Activated CD4-positive, alpha-beta T cell treated with anti-CD3 and anti-CD28 coated beads for 36 hours (primary cell): ENCODE measurements around the gene RNU5B-1. TPM values are rescaled to one million over a fixed set of nuclear protein-coding genes. Genes with fewer than 3 reads are reported as not detected.
A peak's percentile ranks its signal among the peaks of the same experiment; 100 is the strongest.
"Not testable (repeated sequence)": the region's sequence is repeated elsewhere in the genome, so short reads cannot be mapped to it uniquely, and the experiment has no call there.

Experiments
- ATAC-seq: fragments of 200-7000 bp; cut with Tn5 transposase; one replicate; pipeline ENCODE4 v1.10.0; 2021; ENCODE audit warnings: mild to moderate bottlenecking, moderate library complexity
- CTCF ChIA-PET: fragments of 350-600 bp; sonication (Branson Sonifier 250); formaldehyde crosslinking; loops from one replicate; lab custom pipeline; 2021; ENCODE audit warnings: antibody characterized with exemption; lab: Charles Lee
- POLR2A ChIA-PET: fragments of 350-600 bp; sonication (Branson Sonifier 250); formaldehyde crosslinking; loops from one replicate; lab custom pipeline; 2021; ENCODE audit warnings: antibody characterized with exemption, inconsistent platforms; lab: Charles Lee
- DNase-seq: peaks from one replicate; pipeline ENCODE4 v3.0.0-alpha.2; 2020
- H3K27ac Mint-ChIP-seq: one replicate; pipeline ENCODE4 v1.8.0; 2021; ENCODE audit warnings: mixed read lengths
- H3K27me3 Mint-ChIP-seq: one replicate; pipeline ENCODE4 v1.8.0; 2021; ENCODE audit warnings: mixed read lengths
- H3K36me3 Mint-ChIP-seq: one replicate; pipeline ENCODE4 v1.8.0; 2021; ENCODE audit warnings: low read depth, mixed read lengths
- H3K4me1 Mint-ChIP-seq: one replicate; pipeline ENCODE4 v1.8.0; 2021; ENCODE audit warnings: mixed read lengths
- H3K4me3 Mint-ChIP-seq: one replicate; pipeline ENCODE4 v1.8.0; 2021; ENCODE audit warnings: mild to moderate bottlenecking, moderate library complexity, mixed read lengths
- H3K9me3 Mint-ChIP-seq: one replicate; pipeline ENCODE4 v1.8.0; 2021; ENCODE audit warnings: low read depth, mixed read lengths
- intact Hi-C, 2 experiments: fragments of 100-400 bp; cut with DNase I in 1 of 2; cut with micrococcal nuclease in 1 of 2; formaldehyde crosslinking; loops; one replicate each; pipeline versions ENCODE4 v1.14.2 to v1.15.1; 2022 to 2024; cut with DNase I, micrococcal nuclease
- total RNA-seq, 2 experiments: library from RNA; stranded (reverse); gene quantifications; one replicate each; pipeline ENCODE4 v1.2.3, GENCODE V29; 2021

RNU5B-1 gene
- total RNA-seq, 2 experiments from 2014 or later, result not detected

- H3K4me3 Mint-ChIP-seq, H3K36me3 Mint-ChIP-seq, POLR2A ChIA-PET, H3K27me3 Mint-ChIP-seq, H3K27ac Mint-ChIP-seq, H3K9me3 Mint-ChIP-seq: not testable (repeated sequence)
- ATAC-seq, result peak; percentile 68
- CTCF ChIA-PET, result interaction anchor here (0.6 to 2.9 kb wide), 13 partner anchors 10 to 236 kb away, joined by 3 to 12 read pairs (median 4); no protein-coding TSS in a partner anchor
- H3K4me1 Mint-ChIP-seq, result peaks cover 15% of the 10 kb centered on the region
- DNase-seq, result peak; percentile 60
- intact Hi-C loops, result loop anchor here (1.0 to 5.0 kb wide), 3 partner anchors 59 to 82 kb away; partner anchors contain the start of gene CILP (in 1 of the 2)
These were observed 33.5 kb upstream of the RNU5B-1 start for GRCh38 chr15:65270811-65271545.

DNA sequence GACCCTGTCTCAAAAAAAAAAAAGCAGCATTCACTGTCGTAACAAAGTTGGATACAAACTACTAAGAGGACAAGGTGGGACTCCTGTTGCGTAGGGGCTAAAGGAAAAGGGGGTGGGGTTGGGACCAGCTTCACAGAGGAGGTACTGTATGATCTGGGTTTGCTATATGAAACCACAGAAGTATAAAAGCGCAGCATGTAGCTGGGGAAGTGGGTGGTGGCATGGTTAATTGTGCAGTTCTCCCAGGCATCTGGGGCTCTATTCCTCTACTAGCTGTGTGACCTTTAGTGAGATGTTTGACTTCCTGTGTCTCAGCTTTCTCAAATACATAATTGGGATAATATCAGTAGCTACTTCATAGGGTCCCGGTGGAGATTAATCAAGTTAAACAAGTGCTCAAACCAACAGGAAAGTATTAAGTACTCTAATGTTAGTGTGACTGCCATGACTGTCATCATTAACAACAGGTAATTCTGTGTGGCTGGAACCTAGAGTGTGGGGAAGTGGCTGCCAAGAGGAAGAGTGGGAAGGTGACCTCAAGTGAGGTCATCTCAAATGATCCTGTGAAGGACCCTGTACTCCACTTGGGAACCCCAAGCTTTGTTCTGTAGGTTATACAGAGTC lies 29.3 kb upstream of the RNU5B-1 start:
- ChIA-PET POLR2A (interaction anchor here (1.0 to 1.3 kb wide), 2 partner anchors 11 to 29 kb away, joined by 4 read pairs; partner anchors contain the start of genes PARP16 and RNU5B-1), CTCF (interaction anchor here (0.6 to 1.6 kb wide), 5 partner anchors 12 to 219 kb away, joined by 3 read pairs; partner anchors contain the start of gene PARP16)
- ATAC-seq (peak; percentile 59), DNase-seq (no peak)
- intact Hi-C loops, result no loop called here
- Mint-ChIP-seq H3K9me3 (no peaks in the 10 kb centered on the region), H3K27ac (peak overlapping the region; percentile 86), H3K36me3 (no peaks in the 10 kb centered on the region), H3K4me3 (no peak overlapping the region), H3K27me3 (no peaks in the 10 kb centered on the region), H3K4me1 (peaks cover 37% of the 10 kb centered on the region)

DNA sequence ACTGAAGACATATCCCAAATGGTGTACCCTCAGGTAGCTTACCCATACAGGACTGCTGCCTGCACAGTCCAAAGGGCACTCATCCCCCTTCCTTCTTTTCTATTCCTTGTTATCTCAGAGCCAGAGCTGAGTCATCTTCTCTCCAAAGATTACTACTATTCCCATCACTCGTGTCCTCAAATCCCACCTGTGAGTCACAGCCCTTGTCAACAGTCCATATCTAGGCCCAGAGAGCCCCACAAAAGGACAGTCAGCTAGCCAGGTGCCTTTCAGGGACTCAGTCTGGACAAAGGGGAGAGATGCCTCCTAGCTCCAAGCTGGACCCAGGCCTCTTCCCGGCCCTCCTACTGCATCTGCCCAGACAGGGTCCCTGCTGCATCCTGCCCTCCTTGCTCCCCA lies 28.8 kb upstream of the RNU5B-1 start:
- ChIA-PET POLR2A (interaction anchor here (1.0 to 1.3 kb wide), 2 partner anchors 10 to 29 kb away, joined by 4 read pairs; partner anchors contain the start of genes PARP16 and RNU5B-1), CTCF (interaction anchor here (0.5 to 1.6 kb wide), 6 partner anchors 11 to 221 kb away, joined by 3 read pairs; partner anchors contain the start of gene PARP16)
- intact Hi-C loops, result no loop called here
- ATAC-seq, result peak; percentile 20
- Mint-ChIP-seq H3K9me3 (no peaks in the 10 kb centered on the region), H3K27me3 (no peaks in the 10 kb centered on the region), H3K36me3 (no peaks in the 10 kb centered on the region), H3K4me1 (peaks cover 37% of the 10 kb centered on the region), H3K4me3 (no peak overlapping the region), H3K27ac (peak overlapping the region; percentile 86)
- DNase-seq, result no peak

DNA sequence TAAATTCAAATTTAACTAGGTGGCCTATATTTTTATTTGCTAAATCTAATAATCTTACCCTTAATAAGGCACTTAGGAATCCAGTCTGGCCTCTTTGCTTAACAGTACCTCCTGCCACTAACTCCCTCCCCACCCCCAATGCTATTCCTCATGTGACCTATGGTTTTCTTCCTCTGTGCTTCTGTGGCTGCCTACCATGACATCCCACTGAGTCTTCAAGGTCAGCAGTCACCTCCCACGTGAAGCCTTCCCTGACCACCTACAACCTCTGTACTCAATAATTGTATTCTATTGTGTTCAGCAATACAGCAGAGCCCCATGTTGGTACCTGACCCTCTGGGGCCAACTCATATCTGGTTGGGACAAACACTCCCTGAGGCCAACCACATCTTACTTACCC lies 27.5 kb upstream of the RNU5B-1 start:
- peaks cover 40% of the 10 kb centered on the region for H3K4me1 Mint-ChIP-seq
- POLR2A ChIA-PET, result no interaction called here
- peaks cover 2% of the 10 kb centered on the region for H3K36me3 Mint-ChIP-seq
- CTCF ChIA-PET, result interaction anchor here (0.7 kb wide), 1 partner anchor 76 kb away, joined by 4 read pairs; no protein-coding TSS in a partner anchor
- DNase-seq (no peak), ATAC-seq (no peak)
- no peaks in the 10 kb centered on the region for H3K27me3 Mint-ChIP-seq
- peak overlapping the region; percentile 1 for H3K27ac Mint-ChIP-seq
- intact Hi-C loops, result no loop called here
- H3K4me3 Mint-ChIP-seq, result no peak overlapping the region
- H3K9me3 Mint-ChIP-seq, result no peaks in the 10 kb centered on the region

DNA sequence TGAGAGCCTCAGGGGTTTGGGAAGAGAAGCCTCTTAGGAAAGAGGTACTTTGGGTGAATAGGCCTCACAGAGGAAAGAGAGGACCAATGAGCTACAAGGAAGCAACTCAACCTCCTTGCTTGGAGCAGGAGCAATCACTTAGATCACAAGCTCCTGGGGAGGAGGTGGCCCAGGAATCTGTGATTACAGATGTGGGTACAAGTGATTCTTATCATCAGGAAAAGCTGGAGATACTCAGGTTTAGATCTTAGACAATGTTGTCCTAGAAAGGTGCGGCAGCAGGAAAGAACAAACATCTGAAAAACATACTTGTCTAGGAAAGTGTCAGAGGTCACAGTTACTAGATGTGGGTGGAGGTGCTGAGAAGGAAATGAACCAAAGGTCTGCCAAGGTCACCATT lies 26.0 kb upstream of the RNU5B-1 start:
- ATAC-seq (no peak), DNase-seq (no peak)
- H3K27me3 Mint-ChIP-seq, result no peaks in the 10 kb centered on the region
- ChIA-PET CTCF (interaction anchor here (0.9 kb wide), 1 partner anchor 41 kb away, joined by 3 read pairs; no protein-coding TSS in a partner anchor), POLR2A (interaction anchor here (1.2 to 1.6 kb wide), 2 partner anchors 8 to 26 kb away, joined by 3 to 4 read pairs; partner anchors contain the start of genes PARP16 and RNU5B-1)
- peaks cover 49% of the 10 kb centered on the region for H3K4me1 Mint-ChIP-seq
- H3K4me3 Mint-ChIP-seq, result no peak overlapping the region
- H3K27ac Mint-ChIP-seq, result no peak overlapping the region
- no peaks in the 10 kb centered on the region for H3K9me3 Mint-ChIP-seq
- intact Hi-C loops, result no loop called here
- H3K36me3 Mint-ChIP-seq, result peaks cover 12% of the 10 kb centered on the region

DNA sequence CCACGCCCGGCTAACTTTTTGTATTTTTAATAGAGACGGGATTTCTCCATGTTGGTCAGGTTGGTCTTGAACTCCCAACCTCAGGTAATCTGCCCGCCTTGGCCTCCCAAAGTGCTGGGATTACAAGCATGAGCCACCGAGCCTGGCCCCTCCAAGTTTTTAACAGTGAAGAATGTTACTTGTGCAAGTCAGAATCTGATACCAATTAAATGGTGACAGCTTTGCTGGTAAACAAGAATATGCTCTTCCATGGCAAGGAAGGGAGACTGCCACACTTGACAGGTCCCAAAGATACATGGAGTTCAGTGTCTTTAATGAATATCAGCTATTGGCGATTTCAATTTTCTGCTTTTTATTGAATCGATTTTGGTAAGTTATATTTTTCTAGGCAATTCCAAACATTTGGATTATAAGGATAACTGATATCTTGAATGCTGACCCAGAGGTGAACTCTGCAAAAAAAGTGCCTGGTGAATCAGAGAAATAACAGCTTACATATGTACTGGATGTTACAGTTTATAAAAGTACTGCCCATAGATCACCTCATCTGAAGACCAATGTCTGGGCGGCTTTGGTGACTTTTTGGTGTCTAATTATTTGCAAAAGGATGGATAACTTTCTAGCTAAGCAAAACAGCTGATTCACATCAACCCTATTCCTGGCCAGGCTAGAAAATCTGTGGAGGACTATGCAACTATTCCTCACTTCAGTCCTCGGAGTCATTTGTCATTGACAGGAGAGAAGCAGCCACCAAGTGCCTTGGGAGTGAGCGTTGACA lies 19.0 kb upstream of the RNU5B-1 start:
- H3K4me1 Mint-ChIP-seq, result peaks cover 33% of the 10 kb centered on the region
- H3K27ac Mint-ChIP-seq, result peak overlapping the region; percentile 85
- no peak for ATAC-seq
- H3K9me3 Mint-ChIP-seq, result no peaks in the 10 kb centered on the region
- intact Hi-C loops, result loop anchor here (1.0 to 2.0 kb wide), 6 partner anchors 19 to 257 kb away; partner anchors contain the start of genes CLPX (in 2 of the 2), MTFMT (in 1 of the 2), PDCD7 (in 1 of the 2) and RNU5B-1 (in 1 of the 2)
- POLR2A ChIA-PET, result interaction anchor here (0.5 to 6.6 kb wide), 8 partner anchors 10 to 656 kb away, joined by 4 to 137 read pairs (median 10); partner anchors contain the start of genes CLPX and RNU5B-1
- DNase-seq, result no peak
- peaks cover 15% of the 10 kb centered on the region for H3K36me3 Mint-ChIP-seq
- peak overlapping the region; percentile 87 for H3K4me3 Mint-ChIP-seq
- CTCF ChIA-PET, result interaction anchor here (0.6 to 3.7 kb wide), 13 partner anchors 12 to 115 kb away, joined by 3 to 20 read pairs (median 4); partner anchors contain the start of genes CILP and RNU5B-1
- no peaks in the 10 kb centered on the region for H3K27me3 Mint-ChIP-seq

- intact Hi-C loops, result loop anchor here (1.0 to 2.0 kb wide), 6 partner anchors 18 to 257 kb away; partner anchors contain the start of genes CLPX (in 2 of the 2), MTFMT (in 1 of the 2), PDCD7 (in 1 of the 2) and RNU5B-1 (in 1 of the 2)
- ATAC-seq (peak; percentile 11), DNase-seq (peak; percentile 52)
- Mint-ChIP-seq H3K27ac (peak overlapping the region; percentile 85), H3K4me1 (peaks cover 33% of the 10 kb centered on the region), H3K27me3 (no peaks in the 10 kb centered on the region), H3K9me3 (no peaks in the 10 kb centered on the region), H3K4me3 (peak overlapping the region; percentile 87), H3K36me3 (peaks cover 15% of the 10 kb centered on the region)
- ChIA-PET POLR2A (interaction anchor here (1.0 to 6.6 kb wide), 11 partner anchors 7 to 392 kb away, joined by 3 to 137 read pairs (median 7); partner anchors contain the start of genes CLPX and RNU5B-1), CTCF (interaction anchor here (0.6 to 3.7 kb wide), 14 partner anchors 9 to 196 kb away, joined by 3 to 20 read pairs (median 4); partner anchors contain the start of genes CILP, CLPX, PDCD7 and RNU5B-1)
These were observed 18.3 kb upstream of the RNU5B-1 start for GRCh38 chr15:65286069-65286703.

DNA sequence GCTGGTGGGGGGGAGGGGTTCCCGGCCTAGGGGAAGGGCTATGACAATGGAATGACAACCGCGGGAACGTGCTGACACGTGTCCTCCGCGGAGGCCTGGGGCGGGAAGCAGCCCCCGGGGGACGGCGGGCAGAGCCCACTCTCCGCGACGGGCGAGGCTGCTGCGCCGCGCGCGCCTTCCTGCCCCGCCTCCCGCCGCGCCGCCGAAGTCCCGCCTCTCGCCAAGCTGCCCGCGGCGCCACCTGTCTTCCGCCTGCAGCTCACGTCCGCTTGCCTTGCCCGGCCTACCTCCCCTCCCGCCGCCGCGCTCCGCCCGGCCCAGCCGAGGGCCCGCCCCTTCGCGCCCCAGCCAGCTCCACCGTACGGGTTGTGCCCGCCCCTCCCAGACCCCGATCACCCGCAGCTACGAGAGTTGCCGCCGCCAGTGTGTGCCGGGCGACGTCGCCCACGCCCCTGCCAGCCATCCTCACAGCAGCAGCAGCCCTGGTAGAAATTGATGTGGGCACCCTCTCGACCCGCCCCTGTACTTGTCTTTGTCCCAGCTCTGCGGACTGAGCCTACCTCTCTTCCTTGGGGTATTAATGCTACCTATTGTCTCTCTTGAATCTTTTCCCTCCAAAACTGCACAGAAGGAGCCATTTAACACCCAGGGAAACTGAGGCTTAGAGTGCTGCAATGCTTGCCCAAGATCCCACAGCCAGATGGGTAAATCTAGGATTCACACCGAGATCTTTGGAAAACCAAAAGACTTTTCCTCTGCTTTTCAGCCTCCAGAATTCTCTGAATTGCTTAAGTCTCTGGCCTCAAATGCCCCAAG lies 17.6 kb upstream of the RNU5B-1 start, which contains the start of gene PARP16:
TSS of gene PARP16 (minus strand) at position 180 of the 816 bp plus-strand sequence. CDS start 457 bp downstream, outside the sequence.
- Mint-ChIP-seq H3K4me1 (peaks cover 30% of the 10 kb centered on the region), H3K27me3 (no peaks in the 10 kb centered on the region), H3K27ac (peak within 1 kb of the TSS; percentile 89), H3K36me3 (peaks cover 13% of the 10 kb centered on the region), H3K4me3 (peak within 1 kb of the TSS; percentile 87), H3K9me3 (no peaks in the 10 kb centered on the region)
- POLR2A ChIA-PET, result interaction anchor here (0.6 to 6.6 kb wide), 12 partner anchors 8 to 446 kb away, joined by 3 to 137 read pairs (median 6); partner anchors contain the start of genes CLPX and RNU5B-1
- DNase-seq, result peak; percentile 96
- intact Hi-C loops, result loop anchor here (1.0 to 2.0 kb wide), 7 partner anchors 8 to 258 kb away; partner anchors contain the start of genes CLPX (in 2 of the 2), MTFMT (in 1 of the 2), PDCD7 (in 1 of the 2) and RNU5B-1 (in 1 of the 2)
- ATAC-seq, result peak; percentile 98
- CTCF ChIA-PET, result interaction anchor here (0.6 to 3.7 kb wide), 14 partner anchors 8 to 197 kb away, joined by 3 to 20 read pairs (median 4); partner anchors contain the start of genes CILP, CLPX, PDCD7 and RNU5B-1

- no peaks in the 10 kb centered on the region for H3K9me3 Mint-ChIP-seq
- CTCF ChIA-PET, result interaction anchor here (0.8 to 3.7 kb wide), 7 partner anchors 10 to 176 kb away, joined by 3 to 20 read pairs (median 9); partner anchors contain the start of gene RNU5B-1
- ATAC-seq (no peak), DNase-seq (no peak)
- no peaks in the 10 kb centered on the region for H3K27me3 Mint-ChIP-seq
- H3K27ac Mint-ChIP-seq, result peak overlapping the region; percentile 89
- peaks cover 26% of the 10 kb centered on the region for H3K4me1 Mint-ChIP-seq
- H3K4me3 Mint-ChIP-seq, result peak overlapping the region; percentile 87
- intact Hi-C loops, result loop anchor here (1.0 to 2.0 kb wide), 3 partner anchors 8 to 259 kb away; partner anchors contain the start of genes CLPX (in 1 of the 2) and MTFMT (in 1 of the 2)
- H3K36me3 Mint-ChIP-seq, result peaks cover 8% of the 10 kb centered on the region
- POLR2A ChIA-PET, result interaction anchor here (1.0 to 6.6 kb wide), 6 partner anchors 9 to 394 kb away, joined by 3 to 137 read pairs (median 14); partner anchors contain the start of genes CLPX and RNU5B-1
These were observed 17.0 kb upstream of the RNU5B-1 start for GRCh38 chr15:65287520-65287855.
